ENCODE measurements around the gene IMPACT.

DNA sequence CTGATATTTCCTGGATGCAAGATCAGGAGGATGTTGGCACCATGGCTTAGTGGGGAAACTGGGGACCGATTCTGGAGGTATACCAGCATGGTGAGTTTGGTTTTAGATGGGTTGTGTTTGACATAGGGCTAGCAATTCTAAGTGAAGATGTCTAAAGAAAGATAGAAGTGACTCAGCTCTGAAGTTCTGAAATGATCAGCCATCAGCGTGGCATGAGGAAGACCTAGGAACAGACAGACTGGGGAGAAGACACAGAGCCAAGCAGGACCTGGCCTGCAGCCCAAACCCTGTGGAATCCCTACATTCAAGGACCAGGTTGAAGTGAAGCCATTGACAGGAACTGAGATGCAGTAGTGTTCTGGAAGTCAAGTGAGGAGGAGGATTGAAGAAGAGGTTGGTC, 73.7 kb downstream of the IMPACT start:
- TF ChIP-seq, protein P1, sequence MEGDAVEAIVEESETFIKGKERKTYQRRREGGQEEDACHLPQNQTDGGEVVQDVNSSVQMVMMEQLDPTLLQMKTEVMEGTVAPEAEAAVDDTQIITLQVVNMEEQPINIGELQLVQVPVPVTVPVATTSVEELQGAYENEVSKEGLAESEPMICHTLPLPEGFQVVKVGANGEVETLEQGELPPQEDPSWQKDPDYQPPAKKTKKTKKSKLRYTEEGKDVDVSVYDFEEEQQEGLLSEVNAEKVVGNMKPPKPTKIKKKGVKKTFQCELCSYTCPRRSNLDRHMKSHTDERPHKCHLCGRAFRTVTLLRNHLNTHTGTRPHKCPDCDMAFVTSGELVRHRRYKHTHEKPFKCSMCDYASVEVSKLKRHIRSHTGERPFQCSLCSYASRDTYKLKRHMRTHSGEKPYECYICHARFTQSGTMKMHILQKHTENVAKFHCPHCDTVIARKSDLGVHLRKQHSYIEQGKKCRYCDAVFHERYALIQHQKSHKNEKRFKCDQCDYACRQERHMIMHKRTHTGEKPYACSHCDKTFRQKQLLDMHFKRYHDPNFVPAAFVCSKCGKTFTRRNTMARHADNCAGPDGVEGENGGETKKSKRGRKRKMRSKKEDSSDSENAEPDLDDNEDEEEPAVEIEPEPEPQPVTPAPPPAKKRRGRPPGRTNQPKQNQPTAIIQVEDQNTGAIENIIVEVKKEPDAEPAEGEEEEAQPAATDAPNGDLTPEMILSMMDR (IDR thresholded peaks at IDR 0.05; ENCODE audit: insufficient read depth, low read depth, low read length): no peak
- no peak for TF ChIP-seq EZH2 (IDR thresholded peaks at IDR 0.05; ENCODE audit: insufficient read depth, low read length)

All from astrocyte (in vitro differentiated cells and primary cell).